HCT116 (cell line): ENCODE data around the gene NUDT5. TPM values are rescaled to one million over a fixed set of nuclear protein-coding genes. Genes with fewer than 3 reads are reported as not detected.

ENCODE experiments used
- ATAC-seq: fragments of 200-7000 bp; cut with Tn5 transposase; 2 replicates; pipeline ENCODE4 v1.9.1; 2020; ENCODE audit warnings: mild to moderate bottlenecking, moderate library complexity
- BruUV-seq: library from RNA; stranded (reverse); fragments of 400-500 nt; replicated peaks from 2 replicates; lab custom pipeline; 2021; lab: Mats Ljungman, UMichigan
- CTCF ChIA-PET: fragments of 300-600 bp; sonication (Branson Sonifier 250); formaldehyde crosslinking; loops from one replicate; lab custom pipeline; 2021; ENCODE audit warnings: antibody characterized with exemption; lab: Charles Lee
- POLR2A ChIA-PET: fragments of 300-600, 350-600 bp; sonication (Branson Sonifier 250); formaldehyde crosslinking; loops from one replicate; lab custom pipeline; 2021; ENCODE audit warnings: antibody characterized with exemption; lab: Charles Lee
- RAD21 ChIA-PET, 2 experiments: fragments of 300-600 bp; sonication (Branson Sonifier 250); formaldehyde crosslinking; loops; one replicate each; lab custom pipeline; 2023; ENCODE audit warnings: low total read pairs in 2 of 2; ENCODE audit not compliant: uncharacterized antibody in 2 of 2, unreplicated experiment in 2 of 2, low non-redundant PET in 1 of 2; lab: Charles Lee
- DNase-seq: peaks from one replicate; pipeline ENCODE4 v3.0.0-alpha.2; 2010; ENCODE audit warnings: low read depth, low spot score
- H2AFZ ChIP-seq: fragments of 200-600 bp; shearing (Covaris generic), sonication (generic); 2 replicates; pipeline ENCODE4 v1.6.1; 2017; ENCODE audit warnings: low read depth, mixed run types, mixed read lengths, antibody characterized with exemption, low read length; ENCODE audit not compliant: poor library complexity, severe bottlenecking
- H3K27ac ChIP-seq: 2 replicates; pipeline ENCODE4 v1.5.1; 2012; ENCODE audit warnings: low read depth, low read length
- H3K27me3 ChIP-seq: fragments of 200-600 bp; sonication (generic); 2 replicates; pipeline ENCODE4 v1.6.1; 2016; ENCODE audit warnings: mixed run types, low read length, mixed read lengths; ENCODE audit not compliant: insufficient read depth
- H3K36me3 ChIP-seq, 2 experiments: fragments of 200-500 bp in 1 of 2; fragments of 200-600 bp in 1 of 2; sonication (Bioruptor generic) in 1 of 2; sonication (generic) in 1 of 2; 2 replicates each; pipeline versions ENCODE4 v1.5.1 to v1.6.1; 2014 to 2016; ENCODE audit warnings: low read length in 2 of 2, inconsistent platforms in 1 of 2, mixed read lengths in 1 of 2, mixed run types in 1 of 2; ENCODE audit not compliant: insufficient read depth in 2 of 2, control insufficient read depth in 1 of 2
- H3K4me1 ChIP-seq, 2 experiments: fragments of 200-600 bp in 1 of 2; sonication (generic) in 1 of 2; 2 replicates each; pipeline versions ENCODE4 v1.5.1 to v1.6.1; 2012 to 2017; ENCODE audit warnings: low read length in 2 of 2, inconsistent platforms in 1 of 2, mild to moderate bottlenecking in 1 of 2, mixed read lengths in 1 of 2, mixed run types in 1 of 2, moderate library complexity in 1 of 2; ENCODE audit not compliant: insufficient read depth in 2 of 2, control insufficient read depth in 1 of 2
- H3K4me2 ChIP-seq: fragments of 200-600 bp; sonication (generic); 2 replicates; pipeline ENCODE4 v1.6.1; 2017; ENCODE audit warnings: mixed run types, low read length, mixed read lengths
- H3K4me3 ChIP-seq, 2 experiments: fragments of 200-600 bp in 1 of 2; sonication (generic) in 1 of 2; replicated peaks in 1 of 2; 2 replicates each; pipeline ENCODE4 v1.5.1; 2011 to 2016; ENCODE audit warnings: low read length in 2 of 2, control low read depth in 1 of 2, low read depth in 1 of 2, mild to moderate bottlenecking in 1 of 2, mixed read lengths in 1 of 2, mixed run types in 1 of 2
- H3K79me2 ChIP-seq: fragments of 200-600 bp; sonication (generic); 2 replicates; pipeline ENCODE4 v1.6.1; 2017; ENCODE audit warnings: mild to moderate bottlenecking, mixed run types, low read length, moderate library complexity, mixed read lengths; ENCODE audit not compliant: insufficient read depth
- H3K9ac ChIP-seq: fragments of 200-600 bp; sonication (generic); 2 replicates; pipeline ENCODE4 v1.6.1; 2016; ENCODE audit warnings: low read length, mixed read lengths
- H3K9me2 ChIP-seq: fragments of 200-600 bp; sonication (generic), shearing (Covaris generic); 2 replicates; pipeline ENCODE4 v1.6.1; 2017; ENCODE audit warnings: mixed run types, mild to moderate bottlenecking, moderate library complexity; ENCODE audit not compliant: insufficient read depth
- H3K9me3 ChIP-seq, 2 experiments: fragments of 200-500 bp in 1 of 2; fragments of 200-600 bp in 1 of 2; sonication (Bioruptor generic) in 1 of 2; sonication (generic) in 1 of 2; 2 replicates each; pipeline ENCODE4 v1.6.1; 2014 to 2017; ENCODE audit warnings: low read length in 2 of 2, mixed read lengths in 2 of 2, inconsistent platforms in 1 of 2, low read depth in 1 of 2, mild to moderate bottlenecking in 1 of 2, mixed run types in 1 of 2, moderate library complexity in 1 of 2; ENCODE audit not compliant: control insufficient read depth in 1 of 2, insufficient read depth in 1 of 2
- H4K20me1 ChIP-seq: fragments of 200-600 bp; sonication (generic), shearing (Covaris generic); 2 replicates; pipeline ENCODE4 v1.6.1; 2017; ENCODE audit warnings: mixed run types, mild to moderate bottlenecking, moderate library complexity; ENCODE audit not compliant: insufficient read depth
- CBX3 ChIP-seq: IDR thresholded peaks from 2 replicates; pipeline ENCODE4 v1.6.1; 2012; ENCODE audit warnings: low read depth
- ELF1 ChIP-seq: IDR thresholded peaks from 2 replicates; pipeline ENCODE4 v1.6.1; 2012; ENCODE audit warnings: low read depth, borderline replicate concordance
- EZH2 ChIP-seq: fragments of 200-600 bp; sonication (generic); IDR thresholded peaks from 2 replicates; pipeline ENCODE4 v1.6.1; 2017; ENCODE audit warnings: antibody characterized with exemption, mixed run types
- EZH2phosphoT487 ChIP-seq: fragments of 200-600 bp; IDR thresholded peaks from 2 replicates; pipeline ENCODE4 v1.6.1; 2018; ENCODE audit warnings: antibody characterized with exemption, borderline replicate concordance
- FOSL1 ChIP-seq: IDR thresholded peaks from 2 replicates; pipeline ENCODE4 v1.6.1; 2012; ENCODE audit warnings: low read depth
- JUND ChIP-seq: IDR thresholded peaks from 2 replicates; pipeline ENCODE4 v1.6.1; 2012
- SIN3A ChIP-seq: IDR thresholded peaks from 2 replicates; pipeline ENCODE4 v1.6.1; 2012; ENCODE audit warnings: low read depth
- SP1 ChIP-seq: IDR thresholded peaks from 2 replicates; pipeline ENCODE4 v1.6.1; 2012; ENCODE audit warnings: low read depth
- SRF ChIP-seq: IDR thresholded peaks from 2 replicates; pipeline ENCODE4 v1.6.1; 2012; ENCODE audit warnings: low read depth
- YY1 ChIP-seq: IDR thresholded peaks from 2 replicates; pipeline ENCODE4 v1.6.1; 2011; ENCODE audit warnings: low read length, low read depth, moderate library complexity, mild to moderate bottlenecking; ENCODE audit not compliant: insufficient replicate concordance; ENCODE audit errors: extremely low read depth
- intact Hi-C: fragments of 100-400 bp; cut with micrococcal nuclease; formaldehyde crosslinking; loops from 2 replicates; pipeline ENCODE4 v1.10.0; 2022
- total RNA-seq: library from RNA; stranded (reverse); gene quantifications from one replicate; pipeline ENCODE4 v1.2.1, GENCODE V29; 2021; ENCODE audit not compliant: unreplicated experiment
- TF ChIP-seq, protein P1 (sequence below): IDR thresholded peaks from 2 replicates; pipeline ENCODE4 v1.6.1; 2012; ENCODE audit warnings: low read depth
- TF ChIP-seq, protein P2 (sequence below): IDR thresholded peaks from 2 replicates; pipeline ENCODE4 v1.6.1; 2012
- TF ChIP-seq, protein P3 (sequence below), 3 experiments: fragments of 200-600 bp in 1 of 3; sonication (generic) in 1 of 3; IDR thresholded peaks in 2 of 3; conservative IDR thresholded peaks in 1 of 3; 2 replicates each; pipeline ENCODE4 v1.5.1; 2012 to 2017; ENCODE audit warnings: low read depth in 2 of 3, low read length in 2 of 3, antibody characterized with exemption in 1 of 3, borderline replicate concordance in 1 of 3, control low read depth in 1 of 3, mild to moderate bottlenecking in 1 of 3, mixed read lengths in 1 of 3, mixed run types in 1 of 3, moderate library complexity in 1 of 3; ENCODE audit not compliant: insufficient read depth in 1 of 3

The NUDT5 gene
- total RNA-seq, 1 experiment from 2014 or later, result 101 TPM

DNA sequence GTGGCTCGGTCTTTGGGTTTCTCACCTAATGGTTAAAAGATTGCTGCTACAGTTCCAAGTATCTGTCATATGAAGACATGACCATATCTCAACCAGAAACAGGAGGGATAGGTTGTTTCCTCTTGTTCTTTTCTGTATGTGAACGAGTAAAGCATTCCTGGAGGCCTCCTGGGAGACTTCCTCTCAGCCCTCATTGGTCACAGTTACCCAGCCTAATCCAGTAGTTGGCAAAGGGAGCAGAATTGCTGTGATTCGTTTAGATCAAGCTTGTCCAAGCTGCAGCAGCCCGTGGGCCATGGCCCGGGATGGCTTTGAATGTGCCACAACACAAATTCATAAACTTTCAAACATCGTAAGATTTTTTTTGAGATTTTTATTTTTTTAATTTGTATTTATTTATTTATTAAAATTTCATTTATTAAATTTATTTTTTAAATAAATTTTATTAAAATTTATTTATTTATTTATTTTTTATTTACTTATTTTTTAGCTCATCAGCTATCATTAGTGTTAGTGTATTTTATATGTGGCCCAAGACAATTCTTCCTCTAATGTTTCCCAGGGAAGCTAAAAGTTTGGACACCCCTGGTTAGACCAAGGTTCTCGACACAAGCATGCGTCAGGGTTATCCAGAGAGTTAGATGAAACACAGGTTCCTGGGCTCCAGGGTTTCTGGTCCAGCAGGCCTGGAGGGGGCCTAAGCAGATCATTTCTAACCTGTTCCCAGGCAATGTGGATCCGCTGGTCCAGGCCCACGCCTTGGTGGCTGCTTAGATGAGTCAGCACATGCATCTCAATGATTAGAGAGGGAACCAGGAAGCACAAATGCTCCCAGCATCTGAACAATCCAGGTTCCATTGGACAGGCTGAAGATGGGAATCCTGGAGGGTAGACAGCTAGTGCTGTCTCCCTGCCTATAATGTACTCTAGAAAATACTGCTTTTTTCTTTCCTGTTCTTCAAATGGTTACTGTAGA lies 25.9 kb upstream of the NUDT5 start:
- Histone ChIP-seq H3K4me3 (no peak overlapping the region), H3K36me3 (peaks cover 30 to 34% of the 10 kb centered on the region in 2 experiments), H3K4me1 (peaks cover 5 to 23% of the 10 kb centered on the region in 2 experiments; a peak in 3 of 4 replicates), H3K27ac (peak overlapping the region; percentile 24; the same call in 1 of the 2 replicates), H3K27me3 (no peaks in the 10 kb centered on the region), H3K79me2 (peaks cover 80% of the 10 kb centered on the region), H2AFZ (no peak overlapping the region), H3K9ac (no peak overlapping the region), H3K9me2 (no peaks in the 10 kb centered on the region), H3K9me3 (no peaks in the 10 kb centered on the region), H4K20me1 (no peaks in the 10 kb centered on the region), H3K4me2 (peak overlapping the region; percentile 47; the same call in 1 of the 2 replicates)
- POLR2A ChIA-PET, result no interaction called here
- DNase-seq (peak; percentile 29), ATAC-seq (peak; percentile 87)
- intact Hi-C loops, result no loop called here
- RAD21 ChIA-PET, result no interaction called here
- CTCF ChIA-PET, result no interaction called here
- TF ChIP-seq SP1 (peak; percentile 28; the same call in 1 of the 2 replicates), JUND (0 out of 2 replicates have a peak, but pooled peaks have one; percentile 19), ELF1 (no peak), YY1 (no peak), FOSL1 (0 out of 2 replicates have a peak, but pooled peaks have one; percentile 12)
- BruUV-seq, result no TSS peak

DNA sequence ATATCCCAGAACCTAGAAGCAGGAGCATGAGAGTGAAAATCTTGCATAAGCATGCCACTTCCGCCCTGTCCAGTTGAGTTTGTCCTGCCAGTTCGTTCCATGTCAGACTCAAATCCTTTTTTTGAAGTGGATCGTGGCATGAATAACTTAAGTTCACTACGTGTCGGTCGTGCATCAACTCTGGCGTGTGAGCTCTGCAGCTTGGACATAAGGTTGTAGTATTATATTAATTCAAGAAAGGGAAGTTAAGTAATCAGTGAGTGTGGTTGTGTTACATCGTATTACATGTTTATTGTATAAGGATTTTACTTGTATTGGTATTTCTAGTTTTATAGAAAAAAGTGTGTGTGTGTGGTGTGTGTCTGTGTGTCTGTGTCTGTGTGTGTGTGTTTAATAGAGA lies 23.3 kb upstream of the NUDT5 start:
- peaks cover 91% of the 10 kb centered on the region for H3K79me2 ChIP-seq
- no peak overlapping the region for H3K4me2 ChIP-seq
- H3K27me3 ChIP-seq, result no peaks in the 10 kb centered on the region
- H2AFZ ChIP-seq, result no peak overlapping the region
- POLR2A ChIA-PET, result no interaction called here
- 0 out of 2 replicates have a peak, but pooled peaks cover 4% of the 10 kb centered on the region for H4K20me1 ChIP-seq
- H3K4me3 ChIP-seq, result no peak overlapping the region
- ATAC-seq (no peak), DNase-seq (no peak)
- H3K9me2 ChIP-seq, result no peaks in the 10 kb centered on the region
- intact Hi-C loops, result no loop called here
- H3K27ac ChIP-seq, result no peak overlapping the region
- RAD21 ChIA-PET, result no interaction called here
- CTCF ChIA-PET, result no interaction called here
- BruUV-seq, result no TSS peak
- H3K4me1 ChIP-seq, result peaks cover 5 to 23% of the 10 kb centered on the region in 2 experiments; a peak in 3 of 4 replicates
- no peak overlapping the region for H3K9ac ChIP-seq
- H3K9me3 ChIP-seq, result no peaks in the 10 kb centered on the region
- H3K36me3 ChIP-seq, result peaks cover 34 to 35% of the 10 kb centered on the region in 2 experiments
- TF ChIP-seq EZH2phosphoT487 (no peak), CBX3 (no peak), FOSL1 (no peak), SIN3A (no peak), EZH2 (no peak), SRF (no peak)
- TF ChIP-seq, protein P1, sequence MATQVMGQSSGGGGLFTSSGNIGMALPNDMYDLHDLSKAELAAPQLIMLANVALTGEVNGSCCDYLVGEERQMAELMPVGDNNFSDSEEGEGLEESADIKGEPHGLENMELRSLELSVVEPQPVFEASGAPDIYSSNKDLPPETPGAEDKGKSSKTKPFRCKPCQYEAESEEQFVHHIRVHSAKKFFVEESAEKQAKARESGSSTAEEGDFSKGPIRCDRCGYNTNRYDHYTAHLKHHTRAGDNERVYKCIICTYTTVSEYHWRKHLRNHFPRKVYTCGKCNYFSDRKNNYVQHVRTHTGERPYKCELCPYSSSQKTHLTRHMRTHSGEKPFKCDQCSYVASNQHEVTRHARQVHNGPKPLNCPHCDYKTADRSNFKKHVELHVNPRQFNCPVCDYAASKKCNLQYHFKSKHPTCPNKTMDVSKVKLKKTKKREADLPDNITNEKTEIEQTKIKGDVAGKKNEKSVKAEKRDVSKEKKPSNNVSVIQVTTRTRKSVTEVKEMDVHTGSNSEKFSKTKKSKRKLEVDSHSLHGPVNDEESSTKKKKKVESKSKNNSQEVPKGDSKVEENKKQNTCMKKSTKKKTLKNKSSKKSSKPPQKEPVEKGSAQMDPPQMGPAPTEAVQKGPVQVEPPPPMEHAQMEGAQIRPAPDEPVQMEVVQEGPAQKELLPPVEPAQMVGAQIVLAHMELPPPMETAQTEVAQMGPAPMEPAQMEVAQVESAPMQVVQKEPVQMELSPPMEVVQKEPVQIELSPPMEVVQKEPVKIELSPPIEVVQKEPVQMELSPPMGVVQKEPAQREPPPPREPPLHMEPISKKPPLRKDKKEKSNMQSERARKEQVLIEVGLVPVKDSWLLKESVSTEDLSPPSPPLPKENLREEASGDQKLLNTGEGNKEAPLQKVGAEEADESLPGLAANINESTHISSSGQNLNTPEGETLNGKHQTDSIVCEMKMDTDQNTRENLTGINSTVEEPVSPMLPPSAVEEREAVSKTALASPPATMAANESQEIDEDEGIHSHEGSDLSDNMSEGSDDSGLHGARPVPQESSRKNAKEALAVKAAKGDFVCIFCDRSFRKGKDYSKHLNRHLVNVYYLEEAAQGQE, result no peak
- TF ChIP-seq, protein P2, sequence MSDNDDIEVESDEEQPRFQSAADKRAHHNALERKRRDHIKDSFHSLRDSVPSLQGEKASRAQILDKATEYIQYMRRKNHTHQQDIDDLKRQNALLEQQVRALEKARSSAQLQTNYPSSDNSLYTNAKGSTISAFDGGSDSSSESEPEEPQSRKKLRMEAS, result no peak
- TF ChIP-seq, protein P3, sequence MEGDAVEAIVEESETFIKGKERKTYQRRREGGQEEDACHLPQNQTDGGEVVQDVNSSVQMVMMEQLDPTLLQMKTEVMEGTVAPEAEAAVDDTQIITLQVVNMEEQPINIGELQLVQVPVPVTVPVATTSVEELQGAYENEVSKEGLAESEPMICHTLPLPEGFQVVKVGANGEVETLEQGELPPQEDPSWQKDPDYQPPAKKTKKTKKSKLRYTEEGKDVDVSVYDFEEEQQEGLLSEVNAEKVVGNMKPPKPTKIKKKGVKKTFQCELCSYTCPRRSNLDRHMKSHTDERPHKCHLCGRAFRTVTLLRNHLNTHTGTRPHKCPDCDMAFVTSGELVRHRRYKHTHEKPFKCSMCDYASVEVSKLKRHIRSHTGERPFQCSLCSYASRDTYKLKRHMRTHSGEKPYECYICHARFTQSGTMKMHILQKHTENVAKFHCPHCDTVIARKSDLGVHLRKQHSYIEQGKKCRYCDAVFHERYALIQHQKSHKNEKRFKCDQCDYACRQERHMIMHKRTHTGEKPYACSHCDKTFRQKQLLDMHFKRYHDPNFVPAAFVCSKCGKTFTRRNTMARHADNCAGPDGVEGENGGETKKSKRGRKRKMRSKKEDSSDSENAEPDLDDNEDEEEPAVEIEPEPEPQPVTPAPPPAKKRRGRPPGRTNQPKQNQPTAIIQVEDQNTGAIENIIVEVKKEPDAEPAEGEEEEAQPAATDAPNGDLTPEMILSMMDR (IDR thresholded peaks at IDR 0.05 in 2 of 3, conservative IDR thresholded peaks at IDR 0.05 in 1 of 3; ENCODE audit: borderline replicate concordance in 1 of 3, insufficient read depth in 1 of 3, low read depth in 2 of 3, low read length in 2 of 3), result no peak
